HG02870 (cell line): ENCODE data around the gene AVL9.
"Not testable (repeated sequence)": the region's sequence is repeated elsewhere in the genome, so short reads cannot be mapped to it uniquely, and the experiment has no call there.

Experiments
- ATAC-seq: cut with Tn5 transposase; IDR thresholded peaks from one replicate; pipeline ENCODE4 v1.9.1; 2021; ENCODE audit warnings: mild to moderate bottlenecking, moderate library complexity; ENCODE audit not compliant: unreplicated experiment

Gene AVL9

GRCh38 chr7:32586291-32587221 is 91.3 kb downstream of the AVL9 start:
- no peak for ATAC-seq

GRCh38 chr7:32587411-32587948 is 92.2 kb downstream of the AVL9 start:
- no peak for ATAC-seq

GRCh38 chr7:32588657-32589056 is 93.4 kb downstream of the AVL9 start:
- peak; percentile 62 for ATAC-seq

- no peak for ATAC-seq
Measured at GRCh38 chr7:32591938-32592337, 96.6 kb downstream of the AVL9 start.

- ATAC-seq, result no peak
Measured at GRCh38 chr7:32592701-32593100, 97.4 kb downstream of the AVL9 start.

- ATAC-seq, result no peak
Measured at GRCh38 chr7:32594965-32595490, 99.7 kb downstream of the AVL9 start.

GRCh38 chr7:32601196-32601595 is 105.9 kb downstream of the AVL9 start:
- ATAC-seq, result not testable (repeated sequence)

GRCh38 chr7:32602470-32602869 is 107.2 kb downstream of the AVL9 start:
- no peak for ATAC-seq

- ATAC-seq, result not testable (repeated sequence)
Measured at GRCh38 chr7:32603492-32603891, 108.2 kb downstream of the AVL9 start.

- not testable (repeated sequence) for ATAC-seq
Measured at GRCh38 chr7:32604047-32604446, 108.8 kb downstream of the AVL9 start.

GRCh38 chr7:32605032-32605431 is 109.7 kb downstream of the AVL9 start:
- ATAC-seq, result no peak

- no peak for ATAC-seq
Measured at GRCh38 chr7:32609463-32609862, 114.2 kb downstream of the AVL9 start.

- ATAC-seq, result no peak
Measured at GRCh38 chr7:32611201-32612099, 116.2 kb downstream of the AVL9 start.

GRCh38 chr7:32616625-32617024 is 121.3 kb downstream of the AVL9 start:
- ATAC-seq, result no peak

GRCh38 chr7:32618470-32618869 is 123.2 kb downstream of the AVL9 start:
- ATAC-seq, result no peak

GRCh38 chr7:32618987-32619386 is 123.7 kb downstream of the AVL9 start:
- ATAC-seq, result no peak

GRCh38 chr7:32619416-32619815 is 124.1 kb downstream of the AVL9 start:
- not testable (repeated sequence) for ATAC-seq

GRCh38 chr7:32631021-32631420 is 135.7 kb downstream of the AVL9 start:
- ATAC-seq, result no peak

GRCh38 chr7:32631590-32632497 is 136.6 kb downstream of the AVL9 start:
- not testable (repeated sequence) for ATAC-seq

- ATAC-seq, result not testable (repeated sequence)
Measured at GRCh38 chr7:32633446-32633845, 138.2 kb downstream of the AVL9 start.
